Transverse colon (tissue), 3 donors: ENCODE measurements around the gene NRCAM.

Experiments
- EP300 ChIP-seq: sonication (generic); formaldehyde crosslinking; IDR thresholded peaks from one replicate; pipeline ENCODE4 v1.6.1; 2017; ENCODE audit warnings: antibody characterized with exemption, low read depth
- TF ChIP-seq, protein P1 (sequence below), 5 experiments: fragments of 200-600 bp in 3 of 5; fragments of 450-650 bp in 2 of 5; sonication (generic) in 3 of 5; IDR thresholded peaks; 1 replicate in 2 of 5; 2 replicates in 3 of 5; pipeline ENCODE4 v1.5.1; 2016 to 2017; ENCODE audit warnings: antibody characterized with exemption in 5 of 5, inconsistent platforms in 3 of 5, mild to moderate bottlenecking in 2 of 5, moderate library complexity in 1 of 5

DNA sequence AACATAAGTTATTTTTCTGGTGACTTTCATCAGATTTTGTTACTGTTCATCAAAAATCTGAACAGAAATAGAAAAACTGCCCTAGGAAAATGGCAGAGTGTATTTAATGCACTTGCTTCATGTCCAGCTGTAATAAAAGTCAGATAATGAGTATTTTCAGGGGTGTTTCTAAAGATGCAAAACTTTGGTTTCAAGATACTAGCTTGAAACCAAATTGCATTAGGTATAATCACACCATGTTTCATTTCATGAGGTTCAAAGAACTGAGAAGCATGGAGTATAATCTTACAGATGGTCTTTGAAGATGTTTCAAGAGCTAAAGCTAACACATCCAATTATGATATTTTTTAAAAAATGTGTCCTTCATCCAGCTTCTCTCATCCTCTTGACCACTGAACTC lies 128.9 kb downstream of the NRCAM start:
- TF ChIP-seq, protein P1, sequence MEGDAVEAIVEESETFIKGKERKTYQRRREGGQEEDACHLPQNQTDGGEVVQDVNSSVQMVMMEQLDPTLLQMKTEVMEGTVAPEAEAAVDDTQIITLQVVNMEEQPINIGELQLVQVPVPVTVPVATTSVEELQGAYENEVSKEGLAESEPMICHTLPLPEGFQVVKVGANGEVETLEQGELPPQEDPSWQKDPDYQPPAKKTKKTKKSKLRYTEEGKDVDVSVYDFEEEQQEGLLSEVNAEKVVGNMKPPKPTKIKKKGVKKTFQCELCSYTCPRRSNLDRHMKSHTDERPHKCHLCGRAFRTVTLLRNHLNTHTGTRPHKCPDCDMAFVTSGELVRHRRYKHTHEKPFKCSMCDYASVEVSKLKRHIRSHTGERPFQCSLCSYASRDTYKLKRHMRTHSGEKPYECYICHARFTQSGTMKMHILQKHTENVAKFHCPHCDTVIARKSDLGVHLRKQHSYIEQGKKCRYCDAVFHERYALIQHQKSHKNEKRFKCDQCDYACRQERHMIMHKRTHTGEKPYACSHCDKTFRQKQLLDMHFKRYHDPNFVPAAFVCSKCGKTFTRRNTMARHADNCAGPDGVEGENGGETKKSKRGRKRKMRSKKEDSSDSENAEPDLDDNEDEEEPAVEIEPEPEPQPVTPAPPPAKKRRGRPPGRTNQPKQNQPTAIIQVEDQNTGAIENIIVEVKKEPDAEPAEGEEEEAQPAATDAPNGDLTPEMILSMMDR (IDR thresholded peaks at IDR 0.05), result no peak
- TF ChIP-seq EP300, result no peak
